ENCODE measurements around the gene GORASP2. TPM values are rescaled to one million over a fixed set of nuclear protein-coding genes. Genes with fewer than 3 reads are reported as not detected.

The GORASP2 gene
- total RNA-seq, 1 experiment from 2014 or later: 89.3 TPM

DNA sequence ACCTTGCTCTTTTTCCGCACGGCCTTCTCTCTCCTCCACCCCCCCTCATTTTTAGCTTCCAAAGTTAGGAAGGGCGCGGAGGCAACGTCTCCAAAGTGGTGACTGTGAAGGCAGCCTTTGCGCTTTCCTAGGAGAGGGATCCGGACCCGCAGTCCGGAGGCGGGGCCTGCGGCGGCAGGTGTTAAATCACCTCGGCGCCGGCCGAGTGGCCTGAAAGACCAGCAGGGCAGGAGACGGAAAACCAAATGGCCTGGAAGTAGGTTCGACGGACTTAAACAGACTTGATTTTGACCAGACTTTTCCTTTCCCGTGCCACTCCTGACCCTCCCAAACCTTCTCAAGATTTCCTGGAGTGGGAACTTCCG lies 615 bp downstream of the GORASP2 start:
- ChIA-PET POLR2A (ENCODE audit: low non-redundant PET) (no interaction called here), CTCF (interaction anchor here (0.7 kb wide), 1 partner anchor 30 kb away, joined by 3 read pairs; no protein-coding TSS in a partner anchor)
- Histone ChIP-seq H3K9me3 (ENCODE audit: low read depth, low read length, poor library complexity, severe bottlenecking) (no peaks in the 10 kb centered on the region), H3K27me3 (replicated peaks; ENCODE audit: insufficient read depth, low read depth, low read length, poor library complexity) (no peaks in the 10 kb centered on the region), H3K36me3 (ENCODE audit: insufficient read depth, low read length, poor library complexity, severe bottlenecking) (no peaks in the 10 kb centered on the region), H3K4me3 (ENCODE audit: low read depth, low read length, poor library complexity, severe bottlenecking) (peak overlapping the region; percentile 89), H3K4me1 (ENCODE audit: insufficient read depth, low read length, poor library complexity, severe bottlenecking) (peaks cover 22% of the 10 kb centered on the region), H3K27ac (ENCODE audit: low read depth, low read length, poor library complexity, severe bottlenecking) (peak overlapping the region; percentile 94)
- peak; percentile 38 for DNase-seq (ENCODE audit: low spot score)
- no TSS peak for BruUV-seq (replicated peaks)
- no peak for TF ChIP-seq EZH2 (IDR thresholded peaks at IDR 0.05; ENCODE audit: borderline replicate concordance, low read depth, low read length, poor library complexity, severe bottlenecking)
- TF ChIP-seq, protein P1, sequence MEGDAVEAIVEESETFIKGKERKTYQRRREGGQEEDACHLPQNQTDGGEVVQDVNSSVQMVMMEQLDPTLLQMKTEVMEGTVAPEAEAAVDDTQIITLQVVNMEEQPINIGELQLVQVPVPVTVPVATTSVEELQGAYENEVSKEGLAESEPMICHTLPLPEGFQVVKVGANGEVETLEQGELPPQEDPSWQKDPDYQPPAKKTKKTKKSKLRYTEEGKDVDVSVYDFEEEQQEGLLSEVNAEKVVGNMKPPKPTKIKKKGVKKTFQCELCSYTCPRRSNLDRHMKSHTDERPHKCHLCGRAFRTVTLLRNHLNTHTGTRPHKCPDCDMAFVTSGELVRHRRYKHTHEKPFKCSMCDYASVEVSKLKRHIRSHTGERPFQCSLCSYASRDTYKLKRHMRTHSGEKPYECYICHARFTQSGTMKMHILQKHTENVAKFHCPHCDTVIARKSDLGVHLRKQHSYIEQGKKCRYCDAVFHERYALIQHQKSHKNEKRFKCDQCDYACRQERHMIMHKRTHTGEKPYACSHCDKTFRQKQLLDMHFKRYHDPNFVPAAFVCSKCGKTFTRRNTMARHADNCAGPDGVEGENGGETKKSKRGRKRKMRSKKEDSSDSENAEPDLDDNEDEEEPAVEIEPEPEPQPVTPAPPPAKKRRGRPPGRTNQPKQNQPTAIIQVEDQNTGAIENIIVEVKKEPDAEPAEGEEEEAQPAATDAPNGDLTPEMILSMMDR (conservative IDR thresholded peaks at IDR 0.05; ENCODE audit: low read depth, low read length): no peak
- intact Hi-C loops (cut with micrococcal nuclease; ENCODE audit: unreplicated experiment): no loop called here

GRCh38 chr2:170930131-170930990 lies 1.3 kb downstream of the GORASP2 start:
- H3K36me3 ChIP-seq (ENCODE audit: insufficient read depth, low read length, poor library complexity, severe bottlenecking): no peaks in the 10 kb centered on the region
- peaks cover 22% of the 10 kb centered on the region for H3K4me1 ChIP-seq (ENCODE audit: insufficient read depth, low read length, poor library complexity, severe bottlenecking)
- DNase-seq (ENCODE audit: low spot score): peak; percentile 74
- H3K27me3 ChIP-seq (replicated peaks; ENCODE audit: insufficient read depth, low read depth, low read length, poor library complexity): no peaks in the 10 kb centered on the region
- ChIA-PET POLR2A (ENCODE audit: low non-redundant PET) (no interaction called here), CTCF (interaction anchor here (0.5 to 0.7 kb wide), 3 partner anchors 30 to 274 kb away, joined by 3 to 6 read pairs (median 3); no protein-coding TSS in a partner anchor)
- BruUV-seq (replicated peaks): TSS peak; percentile 33
- H3K4me3 ChIP-seq (ENCODE audit: low read depth, low read length, poor library complexity, severe bottlenecking): peak overlapping the region; percentile 89
- peak overlapping the region; percentile 94 for H3K27ac ChIP-seq (ENCODE audit: low read depth, low read length, poor library complexity, severe bottlenecking)
- intact Hi-C loops (cut with micrococcal nuclease; ENCODE audit: unreplicated experiment): no loop called here
- TF ChIP-seq, protein P1 (conservative IDR thresholded peaks at IDR 0.05; ENCODE audit: low read depth, low read length): no peak
- no peak for TF ChIP-seq EZH2 (IDR thresholded peaks at IDR 0.05; ENCODE audit: borderline replicate concordance, low read depth, low read length, poor library complexity, severe bottlenecking)
- no peaks in the 10 kb centered on the region for H3K9me3 ChIP-seq (ENCODE audit: low read depth, low read length, poor library complexity, severe bottlenecking)

GRCh38 chr2:170930991-170931266 lies 1.9 kb downstream of the GORASP2 start:
- peak; percentile 31 for DNase-seq (ENCODE audit: low spot score)
- intact Hi-C loops (cut with micrococcal nuclease; ENCODE audit: unreplicated experiment): no loop called here
- Histone ChIP-seq H3K4me1 (ENCODE audit: insufficient read depth, low read length, poor library complexity, severe bottlenecking) (peaks cover 22% of the 10 kb centered on the region), H3K9me3 (ENCODE audit: low read depth, low read length, poor library complexity, severe bottlenecking) (no peaks in the 10 kb centered on the region), H3K4me3 (ENCODE audit: low read depth, low read length, poor library complexity, severe bottlenecking) (peak overlapping the region; percentile 89), H3K27ac (ENCODE audit: low read depth, low read length, poor library complexity, severe bottlenecking) (no peak overlapping the region), H3K36me3 (ENCODE audit: insufficient read depth, low read length, poor library complexity, severe bottlenecking) (no peaks in the 10 kb centered on the region), H3K27me3 (replicated peaks; ENCODE audit: insufficient read depth, low read depth, low read length, poor library complexity) (no peaks in the 10 kb centered on the region)
- BruUV-seq (replicated peaks): no TSS peak
- ChIA-PET POLR2A (ENCODE audit: low non-redundant PET) (interaction anchor here (0.6 kb wide), 1 partner anchor 15 kb away, joined by 3 read pairs; no protein-coding TSS in a partner anchor), CTCF (interaction anchor here (0.6 kb wide), 1 partner anchor 275 kb away, joined by 3 read pairs; no protein-coding TSS in a partner anchor)
- TF ChIP-seq, protein P1 (conservative IDR thresholded peaks at IDR 0.05; ENCODE audit: low read depth, low read length): no peak
- no peak for TF ChIP-seq EZH2 (IDR thresholded peaks at IDR 0.05; ENCODE audit: borderline replicate concordance, low read depth, low read length, poor library complexity, severe bottlenecking)

Measured in A673 (cell line).